ENCODE results near the gene ABHD4. TPM values are rescaled to one million over a fixed set of nuclear protein-coding genes. Genes with fewer than 3 reads are reported as not detected.
A peak's percentile ranks its signal among the peaks of the same experiment; 100 is the strongest.

The ABHD4 gene
- total and polyA plus RNA-seq, 10 of the 15 experiments (the other 5 are each of a cell fraction or from before 2014, with no cell fraction given): 5.4 to 28.7 (median 10.8) TPM

- no peak for TF ChIP-seq NKRF (conservative IDR thresholded peaks at IDR 0.05)
- TF ChIP-seq NR2C2 (IDR thresholded peaks at IDR 0.05; ENCODE audit: borderline replicate concordance, control insufficient read depth, insufficient read length, low read depth): no peak
- TF ChIP-seq CTCF (IDR thresholded peaks at IDR 0.05 in 2 of 3, conservative IDR thresholded peaks at IDR 0.05 in 1 of 3; ENCODE audit: control insufficient read depth in 2 of 3, extremely low read depth in 1 of 3, insufficient read depth in 1 of 3, low read depth in 3 of 3, low read length in 3 of 3): peak; percentile 98 to 100 (median 100); a peak in 5 of 6 replicates
- TF ChIP-seq ZSCAN29 (IDR thresholded peaks at IDR 0.05): peak; percentile 88
- no peak for TF ChIP-seq PRDM15 (CRISPR knock-in tag; IDR thresholded peaks at IDR 0.05)
- TF ChIP-seq EP300 (IDR thresholded peaks at IDR 0.05; ENCODE audit: borderline replicate concordance in 1 of 2, control insufficient read depth in 1 of 2, low read depth in 2 of 2, low read length in 2 of 2): no peak
- no peak for TF ChIP-seq REST (IDR thresholded peaks at IDR 0.05; ENCODE audit: low read depth, low read length)
- 0 out of 2 replicates have a peak, but pooled peaks have one; percentile 39 for TF ChIP-seq POLR2AphosphoS2 (IDR thresholded peaks at IDR 0.05; ENCODE audit: low read depth, low read length)
- TF ChIP-seq ZNF274 (IDR thresholded peaks at IDR 0.05; ENCODE audit: insufficient read depth, insufficient read length): no peak
- peak; percentile 74 for TF ChIP-seq ATF2 (IDR thresholded peaks at IDR 0.05; ENCODE audit: low read length)
- peak; percentile 83 for TF ChIP-seq IKZF1 (conservative IDR thresholded peaks at IDR 0.05)
- TF ChIP-seq NFIC (IDR thresholded peaks at IDR 0.05; ENCODE audit: low read depth, low read length): peak; percentile 78
- peak; percentile 92 for TF ChIP-seq YY1 (IDR thresholded peaks at IDR 0.05; ENCODE audit: low read depth, low read length)
- peak; percentile 69 for TF ChIP-seq NR2C1 (IDR thresholded peaks at IDR 0.05)
Measured at GRCh38 chr14:22570132-22570949, 27.8 kb upstream of the ABHD4 start (continued).
